GM19395 (cell line): ENCODE measurements around the gene DTWD2.

Experiments
- ATAC-seq: cut with Tn5 transposase; IDR thresholded peaks from one replicate; pipeline ENCODE4 v1.9.1; 2021; ENCODE audit warnings: mild to moderate bottlenecking, moderate library complexity; ENCODE audit not compliant: unreplicated experiment

DTWD2 gene

DNA sequence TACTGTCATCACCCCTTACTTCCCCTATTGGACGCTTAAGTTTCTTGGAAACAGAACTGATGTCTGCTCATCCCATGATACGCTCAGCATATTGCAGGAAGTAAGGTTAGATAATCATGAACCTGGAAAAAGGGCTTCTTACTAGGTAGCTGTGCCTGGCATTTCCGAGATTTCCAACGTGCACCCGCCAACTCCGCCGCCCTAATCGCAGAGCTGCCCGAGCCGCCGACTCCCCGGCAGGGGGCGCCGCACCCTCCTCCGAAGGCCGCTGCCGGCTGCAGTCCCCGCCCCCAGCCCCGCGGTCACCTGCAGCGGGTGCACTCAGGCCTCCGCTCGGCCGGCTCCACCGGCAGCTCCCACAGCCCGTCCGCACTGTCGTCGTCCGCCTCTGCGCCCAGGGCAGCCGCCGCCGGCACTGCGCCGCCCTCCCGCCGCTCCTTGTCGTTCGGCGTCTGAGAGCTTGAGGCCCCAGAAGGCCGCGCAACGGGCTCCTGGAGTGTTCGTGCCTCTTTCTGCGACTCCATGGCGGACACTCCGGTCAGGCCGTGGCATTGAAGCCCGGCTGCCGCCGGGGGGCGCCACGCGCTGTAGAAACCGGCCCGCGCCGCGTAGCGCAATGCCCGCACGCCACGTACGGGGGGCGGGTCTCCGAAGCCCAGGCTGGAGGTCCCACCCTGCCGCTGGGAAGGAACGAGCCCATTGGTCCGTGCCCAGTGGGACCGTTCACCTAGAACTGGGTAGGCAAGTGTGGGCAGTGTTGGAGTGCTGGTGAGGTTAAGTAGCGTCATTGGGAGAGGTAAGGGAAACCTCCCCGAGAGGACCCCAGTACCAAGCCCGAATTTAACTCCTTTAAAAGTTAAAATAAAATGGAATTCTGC, at the start of gene DTWD2:
TSS of gene DTWD2 (minus strand) at position 560 of the 878 bp plus-strand sequence. CDS start at position 524, 36 bp downstream.
- ATAC-seq, result peak; percentile 94

GRCh38 chr5:119037496-119038215, 49.3 kb upstream of the DTWD2 start:
- no peak for ATAC-seq

- ATAC-seq, result no peak
Measured at GRCh38 chr5:119036101-119036762, 47.9 kb upstream of the DTWD2 start.

- ATAC-seq, result no peak
Measured at GRCh38 chr5:119033135-119033534, 44.8 kb upstream of the DTWD2 start.

- peak; percentile 46 for ATAC-seq
Measured at GRCh38 chr5:119032656-119033055, 44.3 kb upstream of the DTWD2 start.

DNA sequence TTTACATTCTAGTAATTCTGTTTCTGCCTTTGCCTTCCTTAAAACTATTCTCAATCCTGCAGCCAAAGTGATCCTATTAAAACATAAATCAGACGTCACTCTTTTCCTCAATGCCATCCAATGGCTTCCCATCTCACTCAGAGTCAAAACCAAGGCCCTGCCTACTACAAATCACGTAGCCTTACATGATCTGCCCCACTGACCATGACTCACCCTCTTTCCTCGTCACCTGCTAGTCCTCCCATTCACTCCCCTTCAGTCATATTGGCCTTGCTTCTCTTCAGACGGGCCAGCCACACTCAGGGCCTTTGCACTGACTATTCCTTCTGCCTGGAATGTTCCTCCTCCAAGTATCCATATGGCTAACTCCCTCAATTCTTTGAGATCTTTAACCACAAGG, 43.6 kb upstream of the DTWD2 start:
- peak; percentile 59 for ATAC-seq

DNA sequence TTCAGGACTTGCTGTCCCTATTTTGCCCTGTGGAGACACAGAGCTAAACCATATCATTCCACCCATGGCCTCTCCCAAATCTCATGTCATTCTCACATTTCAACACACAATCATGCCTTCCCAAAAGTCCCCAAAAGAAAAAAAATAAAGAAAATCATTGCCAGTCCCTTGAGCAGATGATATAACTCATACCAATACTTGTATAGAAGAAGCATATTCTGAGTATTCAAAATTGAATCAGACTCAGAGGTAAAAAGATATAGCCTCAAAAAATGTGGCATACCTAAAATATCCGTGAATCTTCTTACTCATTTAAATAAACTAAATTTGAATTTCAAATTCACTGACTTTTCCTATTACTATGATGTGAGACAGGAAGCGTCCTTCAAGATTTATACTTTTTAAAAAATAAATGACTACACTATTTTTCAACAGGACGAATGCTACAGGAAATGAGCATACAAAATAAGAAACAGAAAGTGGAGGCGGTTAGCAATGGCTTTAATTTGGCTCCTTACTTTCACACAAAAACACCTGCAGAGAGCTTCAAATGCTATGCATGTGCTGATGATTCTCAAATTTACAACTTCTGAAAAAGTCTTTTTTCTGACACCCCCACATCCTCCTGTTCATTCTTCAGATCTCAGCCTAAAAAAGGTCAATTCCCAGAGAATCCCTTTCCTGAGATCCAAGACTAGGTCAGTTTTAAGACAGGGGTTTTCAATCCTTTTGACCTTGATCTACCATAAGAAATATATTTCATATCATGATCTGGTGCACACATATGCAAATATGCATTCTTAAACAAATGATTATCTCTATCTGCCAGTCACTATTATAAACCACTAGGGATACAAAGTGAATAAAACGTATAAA, 42.9 kb upstream of the DTWD2 start:
- ATAC-seq, result peak; percentile 88

- no peak for ATAC-seq
Measured at GRCh38 chr5:119028575-119028974, 40.2 kb upstream of the DTWD2 start.

GRCh38 chr5:119022773-119023172, 34.4 kb upstream of the DTWD2 start:
- ATAC-seq, result no peak

DNA sequence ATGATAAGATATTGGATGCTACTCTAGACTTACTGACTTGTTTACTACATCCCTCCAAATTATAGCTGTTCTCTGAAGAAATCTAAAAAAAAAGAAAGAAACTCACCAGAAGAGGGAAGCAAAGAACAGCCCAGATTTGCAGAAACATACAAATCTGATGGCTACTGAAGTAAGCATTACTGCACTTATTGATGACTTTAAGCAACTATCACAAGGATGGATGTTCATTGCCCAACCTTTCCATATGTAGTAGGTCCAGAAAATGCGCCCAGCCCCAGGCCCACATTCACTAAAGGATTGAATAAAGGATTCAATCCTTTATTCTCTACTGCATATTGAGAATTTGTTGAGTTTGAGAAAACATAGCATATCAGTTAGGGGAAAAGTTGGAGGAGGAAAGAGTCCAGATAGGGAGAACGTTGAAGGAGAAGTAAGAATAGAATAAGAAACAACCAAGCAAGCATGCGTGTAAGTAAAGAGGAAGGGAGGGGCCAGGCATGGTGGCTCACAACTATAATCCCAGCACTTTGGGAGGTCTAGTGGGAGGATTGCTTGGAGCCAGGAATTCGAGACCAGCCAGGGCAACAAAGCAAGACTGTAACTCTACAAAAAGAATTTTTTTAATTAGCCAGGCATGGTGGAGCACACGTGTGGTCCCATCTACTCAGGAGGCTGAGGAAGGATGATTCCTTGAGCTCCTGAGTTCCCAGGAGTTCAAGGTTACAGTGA, 33.8 kb upstream of the DTWD2 start:
- ATAC-seq, result peak; percentile 87

GRCh38 chr5:119021149-119021732, 32.9 kb upstream of the DTWD2 start:
- no peak for ATAC-seq

DNA sequence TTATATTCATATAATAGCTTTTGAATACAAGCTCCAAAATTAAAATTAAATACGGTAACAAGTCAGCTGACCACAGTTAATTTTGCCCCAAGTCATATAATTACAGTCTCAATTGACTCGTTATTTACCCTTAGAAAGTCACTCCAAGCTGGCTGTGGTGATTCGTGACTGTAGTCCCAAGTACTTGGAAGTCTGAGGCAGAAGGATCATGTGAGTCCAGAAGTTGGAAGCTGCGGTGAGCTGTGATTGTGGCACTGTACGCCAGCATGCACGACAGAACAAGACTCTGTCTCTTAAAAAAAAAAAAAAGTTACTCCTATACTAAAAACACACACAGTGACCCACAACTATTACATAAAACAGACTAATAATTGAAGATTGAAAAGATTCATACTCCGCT, 31.6 kb upstream of the DTWD2 start:
- no peak for ATAC-seq

DNA sequence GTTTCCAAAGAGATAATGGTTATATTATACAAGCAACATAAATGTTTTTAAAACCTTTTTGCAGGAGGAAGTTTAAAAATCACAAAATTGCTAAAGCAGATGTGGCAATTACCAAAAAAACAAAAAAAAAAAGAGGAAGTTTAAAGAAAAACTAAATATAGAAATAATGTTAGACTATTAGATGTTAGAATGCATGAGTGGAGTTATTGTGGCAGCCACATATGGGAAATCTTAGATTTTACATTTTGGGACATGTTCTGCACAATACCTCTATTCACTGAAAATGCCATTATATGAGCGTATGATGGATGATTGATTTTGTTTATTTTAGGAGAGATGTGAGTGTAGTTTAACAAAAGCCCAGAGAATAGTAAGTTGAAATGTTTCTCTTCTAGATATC, 31.2 kb upstream of the DTWD2 start:
- no peak for ATAC-seq

DNA sequence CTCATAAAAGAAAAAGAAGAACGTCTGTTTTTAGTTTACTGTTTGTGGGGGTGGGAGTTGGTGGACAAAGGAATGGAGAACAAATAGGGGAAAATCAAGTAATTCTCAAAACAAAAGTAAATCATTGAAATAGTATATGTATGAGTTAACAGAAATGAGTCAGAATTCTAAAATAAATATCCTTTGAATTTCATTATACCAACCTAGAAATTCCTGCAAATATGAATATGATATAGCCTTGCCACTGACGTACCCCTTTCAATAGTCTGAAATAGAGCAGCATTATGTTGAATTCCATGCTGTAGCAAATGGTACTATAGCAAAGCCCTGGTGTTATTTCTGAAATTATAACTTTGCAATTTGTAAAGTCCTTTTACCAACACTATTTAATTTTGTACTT, 29.6 kb upstream of the DTWD2 start:
- no peak for ATAC-seq

DNA sequence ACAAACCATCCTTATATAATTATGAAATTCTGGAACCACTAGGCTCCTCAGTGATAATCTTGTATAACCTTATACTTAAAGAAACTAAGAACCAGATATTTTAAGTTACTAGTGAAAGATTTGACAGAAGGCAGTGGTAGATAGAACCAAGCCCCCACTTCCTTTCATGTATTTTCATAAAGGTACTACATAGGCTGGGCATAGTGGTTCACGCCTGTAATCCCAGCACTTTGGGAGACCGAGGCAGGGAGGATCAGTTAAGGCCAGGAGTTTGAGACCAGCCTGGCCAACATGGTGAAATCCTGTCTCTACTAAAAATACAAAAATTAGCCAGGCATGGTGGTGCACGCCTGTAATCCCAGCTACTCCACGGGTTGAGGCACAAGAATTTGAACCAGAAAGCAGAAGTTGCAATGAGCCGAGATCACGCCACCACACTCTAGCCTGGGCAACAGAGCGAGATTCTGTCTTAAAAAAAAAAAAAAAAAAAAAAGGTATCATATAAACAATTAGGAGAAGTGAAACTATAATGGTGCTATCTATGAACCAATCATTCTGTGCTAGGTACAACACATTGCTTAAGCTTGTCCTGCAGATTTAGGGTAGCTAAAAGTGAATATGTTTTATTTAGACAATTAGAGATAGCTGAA, 27.9 kb upstream of the DTWD2 start:
- peak; percentile 92 for ATAC-seq

- no peak for ATAC-seq
Measured at GRCh38 chr5:119011186-119011585, 22.8 kb upstream of the DTWD2 start.

DNA sequence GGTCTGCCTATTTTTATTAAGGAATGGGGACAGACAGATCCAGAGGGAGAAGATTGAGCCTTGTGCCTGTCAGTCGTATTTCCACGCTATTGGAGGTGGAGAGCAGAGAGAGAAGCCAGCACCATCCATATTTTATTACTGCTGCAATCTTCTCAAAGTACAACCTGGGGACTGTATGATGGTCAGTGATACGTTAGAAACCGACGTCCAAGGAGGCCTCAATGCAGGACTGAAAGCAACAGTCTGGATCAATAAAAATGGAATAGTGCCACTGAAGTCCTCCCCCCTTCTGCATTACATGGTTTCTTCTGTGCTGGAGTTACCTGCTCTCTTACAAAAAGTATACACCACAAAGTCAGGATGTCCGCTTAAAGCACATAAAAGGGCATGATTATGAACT, 21.9 kb upstream of the DTWD2 start:
- no peak for ATAC-seq

- ATAC-seq, result no peak
Measured at GRCh38 chr5:119009131-119009530, 20.8 kb upstream of the DTWD2 start.

DNA sequence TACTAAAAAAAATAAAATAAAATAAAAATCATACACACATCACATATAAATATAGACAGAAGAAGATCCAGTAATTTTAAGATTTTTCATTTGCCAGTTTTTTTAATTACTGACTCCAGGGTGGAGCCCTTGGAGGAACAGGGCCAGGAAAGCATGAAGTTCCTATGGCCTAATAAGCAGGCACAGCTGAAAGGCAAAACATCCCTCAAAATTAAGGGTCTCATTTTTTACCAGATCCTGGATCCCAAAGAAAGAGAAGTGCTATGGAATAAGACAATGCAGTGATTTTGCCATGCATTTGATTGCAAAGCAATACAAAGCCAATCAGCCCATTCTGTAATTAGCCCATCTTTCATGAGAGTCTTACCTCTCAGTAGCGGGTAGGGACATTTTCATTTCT, 11.3 kb upstream of the DTWD2 start:
- ATAC-seq, result no peak
